ENCODE data around the gene SLC28A2. TPM values are rescaled to one million over a fixed set of nuclear protein-coding genes. Genes with fewer than 3 reads are reported as not detected.

SLC28A2 gene
- total and polyA plus RNA-seq, 9 of the 15 experiments (the other 6 are each of a cell fraction or from before 2014, with no cell fraction given): 0.03 to 0.04 TPM; not detected in 7

GRCh38 chr15:45276831-45277230 is 24.8 kb downstream of the SLC28A2 start (continued):
- TF ChIP-seq CBX8 (IDR thresholded peaks at IDR 0.05; ENCODE audit: borderline replicate concordance, extremely low read depth, low read depth, low read length, poor library complexity, severe bottlenecking): no peak
- no peak for TF ChIP-seq ZBTB5 (IDR thresholded peaks at IDR 0.05)
- no peak for TF ChIP-seq ZBTB12 (CRISPR knock-in tag; IDR thresholded peaks at IDR 0.05)
- no peak for TF ChIP-seq ZSCAN32 (CRISPR knock-in tag; IDR thresholded peaks at IDR 0.05)
- TF ChIP-seq HOMEZ (CRISPR knock-in tag; IDR thresholded peaks at IDR 0.05): no peak
- peak; percentile 45; the same call in 1 of the 2 replicates for TF ChIP-seq NFIC (IDR thresholded peaks at IDR 0.05)
- TF ChIP-seq POLR2B (IDR thresholded peaks at IDR 0.05; ENCODE audit: low read depth, partially characterized antibody): no peak
- TF ChIP-seq TRIM24 (IDR thresholded peaks at IDR 0.05): no peak
- TF ChIP-seq REST (IDR thresholded peaks at IDR 0.05; ENCODE audit: borderline replicate concordance): peak; percentile 33; the same call in 1 of the 2 replicates
- TF ChIP-seq REST (CRISPR knock-in tag; IDR thresholded peaks at IDR 0.05; ENCODE audit: low read depth): no peak
- TF ChIP-seq PHB (CRISPR knock-in tag; IDR thresholded peaks at IDR 0.05): no peak
- TF ChIP-seq ZBTB7A (IDR thresholded peaks at IDR 0.05; ENCODE audit: borderline replicate concordance, control insufficient read depth, low read depth, low read length): no peak
- TF ChIP-seq PCBP1 (IDR thresholded peaks at IDR 0.05; ENCODE audit: low read depth, low read length, poor library complexity, severe bottlenecking): no peak
- no peak for TF ChIP-seq DMBX1 (CRISPR knock-in tag; IDR thresholded peaks at IDR 0.05; ENCODE audit: borderline replicate concordance)
- TF ChIP-seq NCOA4 (IDR thresholded peaks at IDR 0.05; ENCODE audit: partially characterized antibody): no peak
